Brain microvascular endothelial cell (primary cell): ENCODE measurements around the gene KIAA1614.

Source experiments
- DNase-seq: peaks from one replicate; pipeline ENCODE4 v3.0.0-alpha.2; 2020
- H3K27ac ChIP-seq: fragments of 250-450 bp; sonication (Bioruptor Pico); 2 replicates; pipeline ENCODE4 v1.5.1; 2020; ENCODE audit warnings: mild to moderate bottlenecking, moderate library complexity
- H3K27me3 ChIP-seq: fragments of 250-450 bp; sonication (Bioruptor Pico); replicated peaks from 2 replicates; pipeline ENCODE4 v1.5.1; 2020; ENCODE audit warnings: mild to moderate bottlenecking
- H3K36me3 ChIP-seq: fragments of 250-450 bp; sonication (Bioruptor Pico); replicated peaks from 2 replicates; pipeline ENCODE4 v1.5.1; 2020; ENCODE audit warnings: mild to moderate bottlenecking
- H3K4me3 ChIP-seq: 2 replicates; pipeline ENCODE4 v1.5.1; 2011; ENCODE audit warnings: low read depth, mild to moderate bottlenecking, control low read depth, low read length, moderate library complexity
- CTCF ChIP-seq: IDR thresholded peaks from 2 replicates; pipeline ENCODE4 v1.5.1; 2011; ENCODE audit warnings: low read depth, mild to moderate bottlenecking, moderate library complexity, low read length, control low read depth, inconsistent platforms; ENCODE audit errors: missing control alignments
- in situ Hi-C: cut with HindIII; loops from 2 replicates; pipeline ENCODE4 v1.10.0; 2017; ENCODE audit warnings: low sequenced_read_pairs, low pct_ligation_motif_present

The KIAA1614 gene

DNA sequence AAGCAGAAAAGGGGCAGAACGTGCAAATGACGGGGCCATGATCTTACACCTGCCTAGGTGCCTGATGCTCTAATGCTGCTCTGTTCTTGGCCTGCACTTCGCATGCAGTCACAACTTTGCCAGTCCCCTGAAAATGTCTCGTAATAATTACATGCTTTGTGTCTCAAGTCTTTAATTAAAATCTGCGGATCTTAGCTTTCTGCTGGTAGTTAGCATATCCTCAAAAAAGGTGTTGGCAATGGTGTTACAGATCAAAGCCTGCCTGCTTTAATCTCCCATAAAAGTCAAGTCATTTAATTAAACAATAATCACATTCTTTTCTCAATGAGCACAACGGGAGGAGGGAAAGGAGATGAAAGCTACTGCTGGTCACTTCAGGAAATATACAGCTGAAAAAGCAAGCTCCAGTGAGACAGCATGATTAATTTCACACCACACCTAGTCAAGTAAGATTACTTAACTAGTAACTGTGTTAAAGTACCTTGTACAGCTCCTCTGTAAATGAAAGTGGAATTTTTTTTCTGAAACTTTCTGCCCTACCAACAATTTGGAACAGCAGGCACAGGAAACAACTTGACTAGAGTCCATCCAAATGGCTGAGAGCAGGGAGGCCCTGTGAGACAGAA lies 64.1 kb downstream of the KIAA1614 start:
- no peak for TF ChIP-seq CTCF
- no peaks in the 10 kb centered on the region for H3K27me3 ChIP-seq
- H3K27ac ChIP-seq: no peak overlapping the region
- in situ Hi-C loops: no loop called here
- no peak for DNase-seq
- H3K36me3 ChIP-seq: peaks cover 32% of the 10 kb centered on the region
- no peak overlapping the region for H3K4me3 ChIP-seq

DNA sequence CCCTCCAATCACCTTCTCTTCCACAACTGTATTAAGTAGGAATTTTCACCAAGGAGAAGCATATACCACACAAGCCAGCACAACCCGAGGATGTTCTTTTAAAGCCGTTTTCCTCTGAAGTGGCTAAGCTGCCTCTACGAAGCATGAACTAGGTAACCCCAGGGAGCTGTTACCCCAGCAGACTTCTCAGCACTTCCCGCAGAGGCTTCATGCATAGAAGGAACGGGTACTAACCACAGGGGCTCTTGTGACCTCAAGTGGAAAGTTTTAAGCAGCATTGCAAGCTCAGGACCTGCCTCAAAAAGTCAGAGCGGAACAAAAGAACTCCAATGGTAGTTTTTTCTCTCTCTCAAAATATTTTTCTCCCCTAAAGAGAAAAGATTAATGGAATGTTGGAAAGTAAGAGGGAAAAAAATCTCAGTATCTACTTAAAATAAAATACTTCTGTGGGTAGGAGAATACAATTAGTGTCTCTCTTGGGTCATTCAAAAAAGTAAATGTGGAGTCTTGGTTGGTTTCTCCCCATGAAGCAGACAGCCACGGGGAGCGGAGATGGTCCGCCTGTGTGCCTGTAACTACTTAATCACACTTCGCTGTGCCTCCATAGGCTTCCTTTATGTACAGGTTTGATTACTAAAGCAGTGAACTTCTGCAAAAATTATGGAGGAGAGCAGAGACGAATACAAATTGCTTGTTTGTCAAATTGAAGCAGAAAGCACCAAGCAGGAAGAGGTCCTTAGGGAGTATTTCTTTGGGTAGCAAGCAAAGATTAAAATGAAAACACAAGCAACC lies 69.1 kb downstream of the KIAA1614 start:
- Histone ChIP-seq H3K27me3 (no peaks in the 10 kb centered on the region), H3K36me3 (peaks cover 18% of the 10 kb centered on the region), H3K27ac (no peak overlapping the region), H3K4me3 (no peak overlapping the region)
- no peak for TF ChIP-seq CTCF
- DNase-seq: no peak
- in situ Hi-C loops: no loop called here

DNA sequence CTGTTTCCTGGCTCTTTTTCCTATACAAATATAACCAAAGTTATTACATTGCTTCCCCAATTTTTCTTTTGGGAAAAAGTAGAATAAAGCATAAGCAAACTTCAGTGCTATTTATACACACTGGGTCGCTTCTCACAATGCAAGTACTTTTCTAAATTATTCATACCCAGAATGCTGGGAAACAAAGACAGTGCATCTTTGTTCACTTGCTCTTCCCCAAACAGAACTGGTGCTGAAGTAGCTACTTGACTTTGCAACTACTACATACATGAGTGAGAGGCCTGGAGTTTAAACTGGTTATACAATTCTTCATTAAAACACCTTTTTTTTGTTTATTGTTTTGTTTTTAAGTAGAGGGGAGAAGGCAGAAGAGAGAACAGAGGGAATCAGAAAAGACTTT lies 69.7 kb downstream of the KIAA1614 start:
- no peak overlapping the region for H3K27ac ChIP-seq

DNA sequence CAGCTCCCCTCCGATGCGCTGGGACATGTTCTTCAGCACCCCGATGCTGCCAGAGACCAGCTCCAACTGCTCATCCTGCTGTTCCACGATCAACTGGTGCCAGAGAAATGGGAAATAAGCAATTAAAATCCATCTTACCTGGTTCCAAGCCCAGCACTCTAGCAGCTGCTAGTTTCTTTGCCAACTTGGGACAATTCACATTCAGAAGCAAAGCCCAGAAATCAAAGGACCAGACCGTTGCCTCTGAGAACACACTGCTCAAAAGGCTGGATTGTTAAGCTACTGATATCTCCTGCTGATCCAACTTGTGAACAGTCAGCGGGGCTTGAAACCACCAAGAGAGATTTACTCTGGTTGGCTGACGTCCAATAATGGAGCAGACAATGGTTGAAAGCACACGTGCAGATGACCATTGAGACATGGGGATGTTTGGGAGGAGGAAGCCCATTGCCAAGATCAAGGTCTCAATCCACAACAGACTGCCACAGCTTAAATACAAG lies 75.6 kb downstream of the KIAA1614 start:
- in situ Hi-C loops: no loop called here
- Histone ChIP-seq H3K27me3 (no peaks in the 10 kb centered on the region), H3K4me3 (no peak overlapping the region), H3K36me3 (peaks cover 28% of the 10 kb centered on the region), H3K27ac (no peak overlapping the region)
- DNase-seq: no peak
- TF ChIP-seq CTCF: no peak

More for the DNA sequence above, 69.7 kb downstream of the KIAA1614 start:
- TF ChIP-seq CTCF: no peak
- H3K36me3 ChIP-seq: peaks cover 17% of the 10 kb centered on the region
- no peaks in the 10 kb centered on the region for H3K27me3 ChIP-seq
- DNase-seq: no peak
- in situ Hi-C loops: no loop called here
- H3K4me3 ChIP-seq: no peak overlapping the region

- in situ Hi-C loops: no loop called here
- Histone ChIP-seq H3K27ac (no peak overlapping the region), H3K27me3 (no peaks in the 10 kb centered on the region), H3K36me3 (peaks cover 16% of the 10 kb centered on the region), H3K4me3 (no peak overlapping the region)
- DNase-seq: peak; percentile 22
- TF ChIP-seq CTCF: no peak
Observed at GRCh38 chr1:180994262-180994661, 81.6 kb downstream of the KIAA1614 start.
